OCI-LY7 (cell line): ENCODE measurements around the gene NBEAL1.

Experiments used
- EZH2phosphoT487 ChIP-seq: fragments of 200-600 bp; sonication (generic); IDR thresholded peaks from 2 replicates; pipeline ENCODE4 v1.6.1; 2018; ENCODE audit warnings: low read depth, borderline replicate concordance, mild to moderate bottlenecking, mixed run types, antibody characterized with exemption, low read length, moderate library complexity, mixed read lengths
- TF ChIP-seq, protein P1 (sequence below): fragments of 200-600 bp; sonication (generic); conservative IDR thresholded peaks from 2 replicates; pipeline ENCODE4 v1.5.1; 2014; ENCODE audit warnings: mild to moderate bottlenecking, antibody characterized with exemption, low read length, moderate library complexity, mixed read lengths

DNA sequence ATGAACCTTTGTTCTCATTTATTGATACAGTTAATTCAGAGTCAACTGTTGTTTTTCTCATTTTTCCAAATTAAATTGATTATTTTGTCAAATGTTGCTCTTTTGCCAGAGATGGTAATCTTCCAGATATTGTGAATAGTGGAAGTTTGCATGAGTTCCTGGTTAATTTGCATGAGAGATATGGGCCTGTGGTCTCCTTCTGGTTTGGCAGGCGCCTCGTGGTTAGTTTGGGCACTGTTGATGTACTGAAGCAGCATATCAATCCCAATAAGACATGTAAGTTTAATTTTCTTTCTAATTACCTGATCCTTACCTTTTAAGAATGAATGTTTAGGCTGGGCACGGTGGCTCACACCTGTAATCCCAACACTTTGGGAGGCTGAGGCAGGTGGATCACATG lies 232.0 kb downstream of the NBEAL1 start:
- TF ChIP-seq, protein P1, sequence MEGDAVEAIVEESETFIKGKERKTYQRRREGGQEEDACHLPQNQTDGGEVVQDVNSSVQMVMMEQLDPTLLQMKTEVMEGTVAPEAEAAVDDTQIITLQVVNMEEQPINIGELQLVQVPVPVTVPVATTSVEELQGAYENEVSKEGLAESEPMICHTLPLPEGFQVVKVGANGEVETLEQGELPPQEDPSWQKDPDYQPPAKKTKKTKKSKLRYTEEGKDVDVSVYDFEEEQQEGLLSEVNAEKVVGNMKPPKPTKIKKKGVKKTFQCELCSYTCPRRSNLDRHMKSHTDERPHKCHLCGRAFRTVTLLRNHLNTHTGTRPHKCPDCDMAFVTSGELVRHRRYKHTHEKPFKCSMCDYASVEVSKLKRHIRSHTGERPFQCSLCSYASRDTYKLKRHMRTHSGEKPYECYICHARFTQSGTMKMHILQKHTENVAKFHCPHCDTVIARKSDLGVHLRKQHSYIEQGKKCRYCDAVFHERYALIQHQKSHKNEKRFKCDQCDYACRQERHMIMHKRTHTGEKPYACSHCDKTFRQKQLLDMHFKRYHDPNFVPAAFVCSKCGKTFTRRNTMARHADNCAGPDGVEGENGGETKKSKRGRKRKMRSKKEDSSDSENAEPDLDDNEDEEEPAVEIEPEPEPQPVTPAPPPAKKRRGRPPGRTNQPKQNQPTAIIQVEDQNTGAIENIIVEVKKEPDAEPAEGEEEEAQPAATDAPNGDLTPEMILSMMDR, result no peak
- no peak for TF ChIP-seq EZH2phosphoT487
